AG09319 (cell line): ENCODE measurements around the gene SLC44A4.
"Not testable (repeated sequence)": the region's sequence is repeated elsewhere in the genome, so short reads cannot be mapped to it uniquely, and the experiment has no call there.

Source experiments
- DNase-seq: peaks from one replicate; pipeline ENCODE4 v3.0.0-alpha.2; 2010; ENCODE audit warnings: low read depth; ENCODE audit errors: extremely low read depth
- TF ChIP-seq, protein P1 (sequence below): IDR thresholded peaks from 2 replicates; pipeline ENCODE4 v1.5.1; 2011; ENCODE audit warnings: low read depth, mild to moderate bottlenecking, inconsistent platforms, low read length, moderate library complexity

Gene SLC44A4

DNA sequence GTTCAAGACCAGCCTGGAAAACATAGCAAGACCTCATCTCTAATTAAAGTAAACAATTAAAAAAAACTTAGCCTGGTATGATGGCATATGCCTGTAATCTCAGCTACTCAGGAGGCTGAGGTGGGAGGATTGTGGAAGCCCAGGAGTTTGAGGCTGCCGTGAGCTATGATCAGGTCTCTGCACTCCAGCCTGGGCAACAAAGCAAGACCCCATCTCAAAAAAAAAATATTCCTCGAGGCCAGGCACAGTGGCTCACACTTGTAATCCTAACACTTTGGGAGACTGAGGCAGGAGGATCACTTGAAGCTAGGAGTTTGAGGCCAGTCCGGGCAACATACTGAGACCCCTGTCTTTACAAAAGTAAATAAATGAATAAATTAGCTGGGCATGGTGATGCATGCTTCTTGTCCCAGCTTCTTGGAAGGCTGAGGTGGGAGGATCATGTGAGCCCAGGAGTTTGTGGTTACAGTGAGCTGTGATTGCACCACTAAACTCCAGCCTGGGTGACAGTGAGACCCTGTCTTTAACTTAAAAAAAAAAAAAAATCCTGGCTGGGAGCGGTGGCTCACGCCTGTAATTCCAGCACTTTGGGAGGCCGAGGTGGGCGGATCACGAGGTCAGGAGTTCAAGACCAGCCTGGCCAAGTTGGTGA lies 39.4 kb upstream of the SLC44A4 start:
- TF ChIP-seq, protein P1, sequence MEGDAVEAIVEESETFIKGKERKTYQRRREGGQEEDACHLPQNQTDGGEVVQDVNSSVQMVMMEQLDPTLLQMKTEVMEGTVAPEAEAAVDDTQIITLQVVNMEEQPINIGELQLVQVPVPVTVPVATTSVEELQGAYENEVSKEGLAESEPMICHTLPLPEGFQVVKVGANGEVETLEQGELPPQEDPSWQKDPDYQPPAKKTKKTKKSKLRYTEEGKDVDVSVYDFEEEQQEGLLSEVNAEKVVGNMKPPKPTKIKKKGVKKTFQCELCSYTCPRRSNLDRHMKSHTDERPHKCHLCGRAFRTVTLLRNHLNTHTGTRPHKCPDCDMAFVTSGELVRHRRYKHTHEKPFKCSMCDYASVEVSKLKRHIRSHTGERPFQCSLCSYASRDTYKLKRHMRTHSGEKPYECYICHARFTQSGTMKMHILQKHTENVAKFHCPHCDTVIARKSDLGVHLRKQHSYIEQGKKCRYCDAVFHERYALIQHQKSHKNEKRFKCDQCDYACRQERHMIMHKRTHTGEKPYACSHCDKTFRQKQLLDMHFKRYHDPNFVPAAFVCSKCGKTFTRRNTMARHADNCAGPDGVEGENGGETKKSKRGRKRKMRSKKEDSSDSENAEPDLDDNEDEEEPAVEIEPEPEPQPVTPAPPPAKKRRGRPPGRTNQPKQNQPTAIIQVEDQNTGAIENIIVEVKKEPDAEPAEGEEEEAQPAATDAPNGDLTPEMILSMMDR, result no peak
- no peak for DNase-seq

DNA sequence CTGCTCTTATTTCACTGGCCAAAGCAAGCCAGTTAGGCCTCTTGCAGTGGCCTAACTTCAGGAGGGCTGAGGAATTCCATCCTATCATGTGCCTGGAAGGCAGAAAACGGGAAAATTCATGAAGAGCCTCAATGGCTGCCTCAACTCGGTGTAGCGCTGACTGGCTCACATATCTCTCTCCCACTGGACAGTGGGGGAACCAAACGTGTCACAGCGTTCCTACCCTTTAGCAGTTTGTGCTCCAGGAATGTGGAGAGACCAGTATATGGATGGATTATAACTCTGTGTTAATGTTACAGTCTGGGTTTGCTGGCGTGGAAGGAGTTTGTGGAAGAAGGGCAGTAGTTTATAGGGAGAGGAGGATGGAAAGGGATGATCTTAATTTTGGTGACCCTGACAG lies 37.0 kb upstream of the SLC44A4 start:
- TF ChIP-seq, protein P1, result no peak
- DNase-seq, result no peak

DNA sequence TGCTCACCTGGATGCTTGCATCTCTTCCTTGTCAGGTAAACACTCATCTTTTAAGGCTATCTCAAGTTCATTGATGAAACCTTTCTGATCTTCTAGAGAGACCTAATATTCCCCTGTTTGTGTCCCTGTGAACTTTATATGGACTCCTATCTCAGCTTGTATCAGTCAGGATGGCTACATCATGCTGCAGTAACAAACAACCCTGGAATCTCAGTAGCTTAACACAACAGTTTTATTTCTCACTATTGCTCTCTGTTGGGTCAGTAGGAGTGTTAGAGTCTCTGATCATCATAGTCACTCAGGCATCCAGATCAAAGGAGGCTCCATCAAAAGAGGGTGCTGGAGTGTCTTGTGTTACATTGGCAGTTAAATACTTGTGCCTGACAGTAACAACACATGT lies 36.6 kb upstream of the SLC44A4 start:
- DNase-seq, result no peak
- TF ChIP-seq, protein P1, result no peak

DNA sequence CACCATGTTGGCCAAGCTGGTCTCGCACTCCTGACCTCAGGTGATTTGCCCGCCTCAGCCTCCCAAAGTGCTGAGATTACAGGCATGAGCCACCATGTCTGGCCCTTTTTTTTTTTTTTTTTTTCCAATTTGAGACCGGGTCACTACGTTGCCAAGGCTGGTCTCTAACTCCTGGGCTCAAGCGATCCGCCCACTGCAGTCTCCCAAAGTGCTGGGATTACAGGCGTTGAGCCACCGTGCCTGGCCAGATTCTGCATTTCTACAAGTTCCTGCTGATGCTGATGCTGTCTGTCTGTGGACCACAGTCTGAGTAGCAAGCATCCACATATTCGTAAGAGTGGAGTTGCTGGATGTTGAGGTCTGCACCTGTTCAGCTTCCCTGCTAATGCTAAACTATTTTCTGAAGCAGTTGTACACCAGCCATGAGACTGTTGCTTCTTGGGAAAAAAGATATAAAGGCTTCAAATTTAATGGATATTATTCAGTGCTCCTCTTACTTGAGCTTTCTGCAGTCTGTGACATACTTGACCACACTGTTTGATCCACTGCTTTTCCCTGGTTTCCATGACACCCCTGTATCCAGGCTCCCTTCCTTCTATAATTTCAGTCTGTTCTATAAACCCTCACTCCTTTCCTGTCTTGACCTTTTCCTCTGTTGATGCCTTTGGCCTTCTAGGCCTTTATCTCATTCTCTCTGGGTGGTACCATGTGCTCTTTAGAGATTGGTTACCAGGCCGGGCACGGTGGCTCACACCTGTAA lies 33.2 kb upstream of the SLC44A4 start:
- no peak for DNase-seq
- TF ChIP-seq, protein P1, result no peak

DNA sequence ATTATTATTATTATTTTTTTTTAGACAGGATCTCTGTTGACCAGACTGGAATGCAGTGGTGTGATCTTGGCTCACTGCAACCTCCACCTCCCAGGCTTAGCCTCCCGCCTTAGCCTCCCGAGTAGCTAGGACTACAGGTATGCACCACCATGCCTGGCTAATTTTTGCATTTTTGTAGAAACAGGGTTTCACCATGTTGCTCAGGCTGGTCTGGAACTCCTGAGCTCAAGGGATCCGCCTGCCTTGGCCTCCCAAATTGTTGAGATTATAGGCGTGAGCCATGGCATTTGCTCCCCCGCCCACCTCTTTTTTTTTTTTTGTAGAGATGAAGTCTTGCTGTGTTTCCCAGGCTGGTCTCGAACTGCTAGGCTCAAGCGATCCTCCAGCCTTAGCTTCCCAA lies 30.5 kb upstream of the SLC44A4 start:
- DNase-seq, result not testable (repeated sequence)

DNA sequence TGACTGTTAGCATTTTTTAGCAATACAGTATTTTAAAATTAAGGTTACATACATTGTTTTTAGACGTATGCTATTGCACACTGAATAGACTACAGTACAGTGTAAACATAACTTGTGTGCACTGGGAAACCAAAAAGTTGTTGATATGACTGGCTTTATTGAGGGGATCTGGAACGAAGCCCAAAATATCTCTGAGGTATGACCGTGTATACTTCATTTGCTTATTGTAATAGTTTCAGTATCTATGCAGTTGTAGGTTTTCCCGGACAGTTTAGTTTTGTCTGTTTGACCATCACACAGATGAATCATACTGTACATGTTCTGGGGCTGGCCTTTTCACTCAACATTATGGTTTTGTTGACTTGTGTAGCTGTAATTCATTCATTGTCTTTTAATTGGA lies 30.0 kb upstream of the SLC44A4 start:
- TF ChIP-seq, protein P1, result no peak
- no peak for DNase-seq

DNA sequence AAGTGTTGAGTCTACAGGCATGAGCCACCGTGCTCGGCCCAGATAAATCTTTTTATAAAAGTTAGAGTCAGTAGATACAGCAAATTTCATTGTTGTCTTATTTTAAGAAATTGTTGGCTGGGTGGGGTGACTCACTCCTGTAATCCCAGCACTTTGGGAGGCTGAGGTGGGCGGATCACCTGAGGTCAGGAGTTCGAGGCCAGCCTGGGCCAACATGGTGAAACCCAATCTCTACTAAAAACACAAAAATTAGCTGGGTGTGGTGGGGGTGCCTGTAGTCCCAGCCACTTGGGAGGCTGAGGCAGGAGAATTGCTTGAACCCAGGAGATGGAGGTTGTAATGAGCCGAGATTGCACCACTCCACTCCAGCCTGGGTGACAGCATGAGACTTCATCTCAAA lies 29.5 kb upstream of the SLC44A4 start:
- DNase-seq, result not testable (repeated sequence)

DNA sequence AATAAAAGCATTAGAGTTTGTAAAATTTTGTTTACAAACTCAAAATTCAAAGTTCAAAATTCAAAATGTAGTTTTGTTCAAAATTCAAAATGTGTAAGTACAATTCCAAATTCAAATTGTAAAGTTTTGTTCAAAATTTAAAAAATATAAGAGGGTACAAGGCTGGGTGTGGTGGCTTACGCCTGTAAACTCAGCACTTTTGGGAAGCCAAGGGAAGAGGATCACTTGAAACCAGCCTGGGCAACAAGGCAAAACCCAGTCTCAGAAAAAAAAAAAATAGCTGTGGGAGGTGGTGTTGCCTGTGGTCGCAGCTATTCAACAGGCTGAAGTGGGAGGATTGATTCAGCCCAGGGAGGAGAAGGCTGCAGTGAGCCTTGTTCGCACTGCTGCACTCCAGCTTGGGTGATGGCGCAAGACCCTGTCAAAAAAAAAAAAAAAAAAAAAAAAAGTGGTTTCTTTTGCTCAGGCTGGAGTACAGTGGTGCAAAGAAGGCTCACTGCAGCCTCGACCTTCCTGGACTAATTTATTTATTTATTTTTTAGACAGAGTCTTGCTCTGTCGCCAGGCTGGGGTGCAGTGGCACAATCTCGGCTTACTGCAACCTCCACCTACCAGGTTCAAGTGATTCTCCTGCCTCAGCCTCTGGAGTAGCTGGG lies 28.5 kb upstream of the SLC44A4 start:
- TF ChIP-seq, protein P1, result no peak
- peak; percentile 64 for DNase-seq

DNA sequence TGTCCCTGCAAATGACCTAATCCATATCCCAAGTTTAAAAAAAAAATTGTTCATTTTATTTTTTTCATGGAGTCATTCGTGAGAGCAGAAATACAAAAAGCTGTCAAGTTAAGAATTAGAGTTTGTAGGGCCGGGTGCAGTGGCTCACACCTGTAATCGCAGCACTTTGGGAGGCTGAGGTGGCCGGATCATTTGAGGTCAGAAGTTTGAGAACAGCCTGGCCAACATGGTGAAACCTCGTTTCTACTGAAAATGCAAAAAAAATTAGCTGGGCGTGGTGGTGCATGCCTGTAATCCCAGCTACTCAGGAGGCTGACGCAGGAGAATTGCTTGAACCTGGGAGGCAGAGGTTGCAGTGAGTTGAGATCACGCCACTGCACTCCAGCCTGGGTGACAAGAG lies 27.9 kb upstream of the SLC44A4 start:
- not testable (repeated sequence) for DNase-seq
